ENCODE measurements around the gene FSTL4.

DNA sequence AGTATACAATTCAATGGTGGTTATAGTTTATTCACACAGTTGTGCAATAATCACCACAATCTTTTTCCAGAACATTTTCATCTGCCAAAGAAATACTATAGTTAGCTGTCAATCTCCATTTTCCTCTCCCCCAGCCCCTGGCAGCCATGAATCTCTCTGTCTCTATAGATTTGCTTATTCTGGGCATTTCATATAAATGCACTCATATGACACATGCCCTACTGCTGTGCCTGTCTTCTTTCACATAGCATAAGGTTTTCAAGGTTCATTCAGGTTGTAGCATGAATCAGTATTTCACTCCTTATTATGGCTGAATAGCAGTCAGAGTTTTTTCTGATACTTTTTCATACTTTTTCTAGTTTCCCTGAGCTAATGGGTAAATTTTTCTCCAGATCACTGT is 432.9 kb downstream of the FSTL4 start:
- TF ChIP-seq, protein P1, sequence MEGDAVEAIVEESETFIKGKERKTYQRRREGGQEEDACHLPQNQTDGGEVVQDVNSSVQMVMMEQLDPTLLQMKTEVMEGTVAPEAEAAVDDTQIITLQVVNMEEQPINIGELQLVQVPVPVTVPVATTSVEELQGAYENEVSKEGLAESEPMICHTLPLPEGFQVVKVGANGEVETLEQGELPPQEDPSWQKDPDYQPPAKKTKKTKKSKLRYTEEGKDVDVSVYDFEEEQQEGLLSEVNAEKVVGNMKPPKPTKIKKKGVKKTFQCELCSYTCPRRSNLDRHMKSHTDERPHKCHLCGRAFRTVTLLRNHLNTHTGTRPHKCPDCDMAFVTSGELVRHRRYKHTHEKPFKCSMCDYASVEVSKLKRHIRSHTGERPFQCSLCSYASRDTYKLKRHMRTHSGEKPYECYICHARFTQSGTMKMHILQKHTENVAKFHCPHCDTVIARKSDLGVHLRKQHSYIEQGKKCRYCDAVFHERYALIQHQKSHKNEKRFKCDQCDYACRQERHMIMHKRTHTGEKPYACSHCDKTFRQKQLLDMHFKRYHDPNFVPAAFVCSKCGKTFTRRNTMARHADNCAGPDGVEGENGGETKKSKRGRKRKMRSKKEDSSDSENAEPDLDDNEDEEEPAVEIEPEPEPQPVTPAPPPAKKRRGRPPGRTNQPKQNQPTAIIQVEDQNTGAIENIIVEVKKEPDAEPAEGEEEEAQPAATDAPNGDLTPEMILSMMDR (IDR thresholded peaks at IDR 0.05; ENCODE audit: poor library complexity, severe bottlenecking), result no peak
- no peak for TF ChIP-seq TAF1 (IDR thresholded peaks at IDR 0.05; ENCODE audit: low read depth)
- TF ChIP-seq POLR2AphosphoS5 (IDR thresholded peaks at IDR 0.05), result peak; percentile 76
- peak; percentile 14 for TF ChIP-seq SMC3 (conservative IDR thresholded peaks at IDR 0.05; ENCODE audit: poor library complexity)
- TF ChIP-seq, protein P2, sequence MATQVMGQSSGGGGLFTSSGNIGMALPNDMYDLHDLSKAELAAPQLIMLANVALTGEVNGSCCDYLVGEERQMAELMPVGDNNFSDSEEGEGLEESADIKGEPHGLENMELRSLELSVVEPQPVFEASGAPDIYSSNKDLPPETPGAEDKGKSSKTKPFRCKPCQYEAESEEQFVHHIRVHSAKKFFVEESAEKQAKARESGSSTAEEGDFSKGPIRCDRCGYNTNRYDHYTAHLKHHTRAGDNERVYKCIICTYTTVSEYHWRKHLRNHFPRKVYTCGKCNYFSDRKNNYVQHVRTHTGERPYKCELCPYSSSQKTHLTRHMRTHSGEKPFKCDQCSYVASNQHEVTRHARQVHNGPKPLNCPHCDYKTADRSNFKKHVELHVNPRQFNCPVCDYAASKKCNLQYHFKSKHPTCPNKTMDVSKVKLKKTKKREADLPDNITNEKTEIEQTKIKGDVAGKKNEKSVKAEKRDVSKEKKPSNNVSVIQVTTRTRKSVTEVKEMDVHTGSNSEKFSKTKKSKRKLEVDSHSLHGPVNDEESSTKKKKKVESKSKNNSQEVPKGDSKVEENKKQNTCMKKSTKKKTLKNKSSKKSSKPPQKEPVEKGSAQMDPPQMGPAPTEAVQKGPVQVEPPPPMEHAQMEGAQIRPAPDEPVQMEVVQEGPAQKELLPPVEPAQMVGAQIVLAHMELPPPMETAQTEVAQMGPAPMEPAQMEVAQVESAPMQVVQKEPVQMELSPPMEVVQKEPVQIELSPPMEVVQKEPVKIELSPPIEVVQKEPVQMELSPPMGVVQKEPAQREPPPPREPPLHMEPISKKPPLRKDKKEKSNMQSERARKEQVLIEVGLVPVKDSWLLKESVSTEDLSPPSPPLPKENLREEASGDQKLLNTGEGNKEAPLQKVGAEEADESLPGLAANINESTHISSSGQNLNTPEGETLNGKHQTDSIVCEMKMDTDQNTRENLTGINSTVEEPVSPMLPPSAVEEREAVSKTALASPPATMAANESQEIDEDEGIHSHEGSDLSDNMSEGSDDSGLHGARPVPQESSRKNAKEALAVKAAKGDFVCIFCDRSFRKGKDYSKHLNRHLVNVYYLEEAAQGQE (IDR thresholded peaks at IDR 0.05; ENCODE audit: borderline replicate concordance), result no peak
- peak; percentile 42 for TF ChIP-seq RAD21 (conservative IDR thresholded peaks at IDR 0.05)
- TF ChIP-seq MXI1 (conservative IDR thresholded peaks at IDR 0.05; ENCODE audit: poor library complexity, severe bottlenecking), result no peak
- TF ChIP-seq EZH2 (IDR thresholded peaks at IDR 0.05; ENCODE audit: borderline replicate concordance, insufficient read depth, low read length, poor library complexity, severe bottlenecking), result no peak

Data from neural cell (in vitro differentiated cells).